AML-193 (cell line): ENCODE results near the gene RPS21.

Experiments used
- DNase-seq, 2 experiments: peaks; one replicate each; lab custom pipeline; 2025; lab: John Stamatoyannopoulos, UW

RPS21 gene

GRCh38 chr20:62410746-62411478 is 24.0 kb downstream of the RPS21 start:
- DNase-seq = no peak

GRCh38 chr20:62411479-62412193 is 24.7 kb downstream of the RPS21 start:
- no peak for DNase-seq

- no peak for DNase-seq
Measured at GRCh38 chr20:62412194-62413024, 25.5 kb downstream of the RPS21 start.

- no peak for DNase-seq
Measured at GRCh38 chr20:62413025-62413570, 26.2 kb downstream of the RPS21 start.

GRCh38 chr20:62413896-62414481 is 27.1 kb downstream of the RPS21 start:
- DNase-seq = peak; percentile 1 to 19

- no peak for DNase-seq
Measured at GRCh38 chr20:62415354-62416111, 28.6 kb downstream of the RPS21 start.

- DNase-seq = no peak
Measured at GRCh38 chr20:62416651-62417637, 30.0 kb downstream of the RPS21 start.

- no peak for DNase-seq
Measured at GRCh38 chr20:62417981-62418708, 31.2 kb downstream of the RPS21 start.

- no peak for DNase-seq
Measured at GRCh38 chr20:62418709-62419487, 32.0 kb downstream of the RPS21 start.

- DNase-seq = no peak
Measured at GRCh38 chr20:62419759-62420158, 32.9 kb downstream of the RPS21 start.

- no peak for DNase-seq
Measured at GRCh38 chr20:62420846-62421715, 34.2 kb downstream of the RPS21 start.

- DNase-seq = no peak
Measured at GRCh38 chr20:62421716-62421990, 34.8 kb downstream of the RPS21 start.

- DNase-seq = no peak
Measured at GRCh38 chr20:62422636-62423325, 35.9 kb downstream of the RPS21 start.

GRCh38 chr20:62423326-62423706 is 36.4 kb downstream of the RPS21 start:
- DNase-seq = no peak

GRCh38 chr20:62424249-62425107 is 37.6 kb downstream of the RPS21 start:
- DNase-seq = no peak
